ENCODE data around the gene TMPRSS7. TPM values are rescaled to one million over a fixed set of nuclear protein-coding genes. Genes with fewer than 3 reads are reported as not detected.
"Not testable (repeated sequence)": the region's sequence is repeated elsewhere in the genome, so short reads cannot be mapped to it uniquely, and the experiment has no call there.

The TMPRSS7 gene
- total RNA-seq, 1 experiment from 2014 or later, result not detected

GRCh38 chr3:112019716-112020115, 14.8 kb upstream of the TMPRSS7 start:
- Histone ChIP-seq H3K9ac (ENCODE audit: low read length) (no peak overlapping the region), H3K36me3 (ENCODE audit: insufficient read depth, low read length) (no peaks in the 10 kb centered on the region), H2AFZ (ENCODE audit: low read length) (no peak overlapping the region), H3K27me3 (ENCODE audit: low read length) (no peaks in the 10 kb centered on the region), H3K4me3 (ENCODE audit: low read length) (no peak overlapping the region), H3K4me2 (ENCODE audit: low read depth, low read length, poor library complexity, severe bottlenecking) (no peak overlapping the region), H3K27ac (ENCODE audit: low read length) (no peak overlapping the region), H3K9me2 (replicated peaks; ENCODE audit: insufficient read depth, low read length) (no peaks in the 10 kb centered on the region), H3K9me3 (ENCODE audit: low read length) (no peaks in the 10 kb centered on the region), H3K4me1 (ENCODE audit: low read length) (no peaks in the 10 kb centered on the region), H3K79me2 (ENCODE audit: low read length) (no peaks in the 10 kb centered on the region), H4K20me1 (ENCODE audit: insufficient read depth, low read depth, low read length) (no peaks in the 10 kb centered on the region)
- no peak for DNase-seq

- DNase-seq, result no peak
- H3K9me2 ChIP-seq (replicated peaks; ENCODE audit: insufficient read depth, low read length), result no peaks in the 10 kb centered on the region
- H2AFZ ChIP-seq (ENCODE audit: low read length), result no peak overlapping the region
- H3K36me3 ChIP-seq (ENCODE audit: insufficient read depth, low read length), result no peaks in the 10 kb centered on the region
- H3K4me1 ChIP-seq (ENCODE audit: low read length), result no peaks in the 10 kb centered on the region
- H3K27me3 ChIP-seq (ENCODE audit: low read length), result no peaks in the 10 kb centered on the region
- no peaks in the 10 kb centered on the region for H3K79me2 ChIP-seq (ENCODE audit: low read length)
- no peak overlapping the region for H3K4me3 ChIP-seq (ENCODE audit: low read length)
- no peaks in the 10 kb centered on the region for H3K9me3 ChIP-seq (ENCODE audit: low read length)
- H3K9ac ChIP-seq (ENCODE audit: low read length), result no peak overlapping the region
- H4K20me1 ChIP-seq (ENCODE audit: insufficient read depth, low read depth, low read length), result no peaks in the 10 kb centered on the region
- H3K4me2 ChIP-seq (ENCODE audit: low read depth, low read length, poor library complexity, severe bottlenecking), result no peak overlapping the region
- H3K27ac ChIP-seq (ENCODE audit: low read length), result no peak overlapping the region
Measured at GRCh38 chr3:112020674-112021085, 13.9 kb upstream of the TMPRSS7 start.

GRCh38 chr3:112027142-112027541, 7.4 kb upstream of the TMPRSS7 start:
- DNase-seq, result no peak
- H3K9ac ChIP-seq (ENCODE audit: low read length), result no peak overlapping the region
- H3K9me3 ChIP-seq (ENCODE audit: low read length), result no peaks in the 10 kb centered on the region
- H3K27ac ChIP-seq (ENCODE audit: low read length), result no peak overlapping the region
- no peak overlapping the region for H2AFZ ChIP-seq (ENCODE audit: low read length)
- H3K9me2 ChIP-seq (replicated peaks; ENCODE audit: insufficient read depth, low read length), result no peaks in the 10 kb centered on the region
- no peaks in the 10 kb centered on the region for H4K20me1 ChIP-seq (ENCODE audit: insufficient read depth, low read depth, low read length)
- H3K4me1 ChIP-seq (ENCODE audit: low read length), result no peaks in the 10 kb centered on the region
- no peak overlapping the region for H3K4me2 ChIP-seq (ENCODE audit: low read depth, low read length, poor library complexity, severe bottlenecking)
- no peaks in the 10 kb centered on the region for H3K36me3 ChIP-seq (ENCODE audit: insufficient read depth, low read length)
- no peak overlapping the region for H3K4me3 ChIP-seq (ENCODE audit: low read length)
- H3K27me3 ChIP-seq (ENCODE audit: low read length), result no peaks in the 10 kb centered on the region
- H3K79me2 ChIP-seq (ENCODE audit: low read length), result no peaks in the 10 kb centered on the region

GRCh38 chr3:112027826-112028225, 6.7 kb upstream of the TMPRSS7 start:
- Histone ChIP-seq H2AFZ (ENCODE audit: low read length) (no peak overlapping the region), H3K9ac (ENCODE audit: low read length) (no peak overlapping the region), H3K27ac (ENCODE audit: low read length) (no peak overlapping the region)

GRCh38 chr3:112030901-112031300, 3.6 kb upstream of the TMPRSS7 start:
- Histone ChIP-seq H3K27me3 (ENCODE audit: low read length) (no peaks in the 10 kb centered on the region), H3K4me3 (ENCODE audit: low read length) (no peak overlapping the region), H3K36me3 (ENCODE audit: insufficient read depth, low read length) (no peaks in the 10 kb centered on the region), H3K9me2 (replicated peaks; ENCODE audit: insufficient read depth, low read length) (no peaks in the 10 kb centered on the region), H3K4me1 (ENCODE audit: low read length) (no peaks in the 10 kb centered on the region), H4K20me1 (ENCODE audit: insufficient read depth, low read depth, low read length) (no peaks in the 10 kb centered on the region), H3K9ac (ENCODE audit: low read length) (no peak overlapping the region), H3K9me3 (ENCODE audit: low read length) (no peaks in the 10 kb centered on the region), H3K4me2 (ENCODE audit: low read depth, low read length, poor library complexity, severe bottlenecking) (no peak overlapping the region), H3K79me2 (ENCODE audit: low read length) (no peaks in the 10 kb centered on the region), H2AFZ (ENCODE audit: low read length) (no peak overlapping the region), H3K27ac (ENCODE audit: low read length) (no peak overlapping the region)
- DNase-seq, result no peak

More at GRCh38 chr3:112027826-112028225, 6.7 kb upstream of the TMPRSS7 start:
- Histone ChIP-seq H3K27me3 (ENCODE audit: low read length) (no peaks in the 10 kb centered on the region), H3K9me3 (ENCODE audit: low read length) (no peaks in the 10 kb centered on the region), H3K4me3 (ENCODE audit: low read length) (no peak overlapping the region), H3K4me1 (ENCODE audit: low read length) (no peaks in the 10 kb centered on the region), H4K20me1 (ENCODE audit: insufficient read depth, low read depth, low read length) (no peaks in the 10 kb centered on the region), H3K79me2 (ENCODE audit: low read length) (no peaks in the 10 kb centered on the region), H3K4me2 (ENCODE audit: low read depth, low read length, poor library complexity, severe bottlenecking) (no peak overlapping the region), H3K36me3 (ENCODE audit: insufficient read depth, low read length) (no peaks in the 10 kb centered on the region), H3K9me2 (replicated peaks; ENCODE audit: insufficient read depth, low read length) (no peaks in the 10 kb centered on the region)
- no peak for DNase-seq

- Histone ChIP-seq H3K36me3 (ENCODE audit: insufficient read depth, low read length) (no peaks in the 10 kb centered on the region), H3K9ac (ENCODE audit: low read length) (no peak overlapping the region), H3K4me1 (ENCODE audit: low read length) (no peaks in the 10 kb centered on the region), H3K9me3 (ENCODE audit: low read length) (no peaks in the 10 kb centered on the region), H3K79me2 (ENCODE audit: low read length) (no peaks in the 10 kb centered on the region), H4K20me1 (ENCODE audit: insufficient read depth, low read depth, low read length) (no peaks in the 10 kb centered on the region), H3K4me3 (ENCODE audit: low read length) (no peak overlapping the region), H3K4me2 (ENCODE audit: low read depth, low read length, poor library complexity, severe bottlenecking) (no peak overlapping the region), H3K9me2 (replicated peaks; ENCODE audit: insufficient read depth, low read length) (no peaks in the 10 kb centered on the region), H3K27ac (ENCODE audit: low read length) (no peak overlapping the region), H3K27me3 (ENCODE audit: low read length) (no peaks in the 10 kb centered on the region), H2AFZ (ENCODE audit: low read length) (no peak overlapping the region)
- DNase-seq, result no peak
Measured at GRCh38 chr3:112032098-112032731, 2.3 kb upstream of the TMPRSS7 start.

GRCh38 chr3:112035241-112035640, 705 bp downstream of the TMPRSS7 start:
- Histone ChIP-seq H2AFZ (ENCODE audit: low read length) (no peak overlapping the region), H3K4me2 (ENCODE audit: low read depth, low read length, poor library complexity, severe bottlenecking) (no peak overlapping the region), H3K79me2 (ENCODE audit: low read length) (no peaks in the 10 kb centered on the region)

GRCh38 chr3:112037194-112037593, 2.7 kb downstream of the TMPRSS7 start:
- H3K27me3 ChIP-seq (ENCODE audit: low read length); H3K9me3 ChIP-seq (ENCODE audit: low read length); H3K36me3 ChIP-seq (ENCODE audit: insufficient read depth, low read length); H2AFZ ChIP-seq (ENCODE audit: low read length); H3K4me3 ChIP-seq (ENCODE audit: low read length); H3K4me2 ChIP-seq (ENCODE audit: low read depth, low read length, poor library complexity, severe bottlenecking); H3K9ac ChIP-seq (ENCODE audit: low read length); H3K27ac ChIP-seq (ENCODE audit: low read length); H3K9me2 ChIP-seq (replicated peaks; ENCODE audit: insufficient read depth, low read length); H4K20me1 ChIP-seq (ENCODE audit: insufficient read depth, low read depth, low read length); H3K79me2 ChIP-seq (ENCODE audit: low read length); DNase-seq: not testable (repeated sequence)
- peaks cover 14% of the 10 kb centered on the region for H3K4me1 ChIP-seq (ENCODE audit: low read length)

More at GRCh38 chr3:112035241-112035640, 705 bp downstream of the TMPRSS7 start:
- DNase-seq, result no peak
- no peak overlapping the region for H3K4me3 ChIP-seq (ENCODE audit: low read length)
- H3K9me3 ChIP-seq (ENCODE audit: low read length), result no peaks in the 10 kb centered on the region
- H3K36me3 ChIP-seq (ENCODE audit: insufficient read depth, low read length), result no peaks in the 10 kb centered on the region
- no peaks in the 10 kb centered on the region for H3K9me2 ChIP-seq (replicated peaks; ENCODE audit: insufficient read depth, low read length)
- no peak overlapping the region for H3K27ac ChIP-seq (ENCODE audit: low read length)
- peaks cover 14% of the 10 kb centered on the region for H3K4me1 ChIP-seq (ENCODE audit: low read length)
- H3K27me3 ChIP-seq (ENCODE audit: low read length), result no peaks in the 10 kb centered on the region
- no peak overlapping the region for H3K9ac ChIP-seq (ENCODE audit: low read length)
- no peaks in the 10 kb centered on the region for H4K20me1 ChIP-seq (ENCODE audit: insufficient read depth, low read depth, low read length)
